ENCODE data around the gene ZFAND3.
"Not testable (repeated sequence)": the region's sequence is repeated elsewhere in the genome, so short reads cannot be mapped to it uniquely, and the experiment has no call there.

ZFAND3 gene

GRCh38 chr6:37974943-37975342, 155.4 kb downstream of the ZFAND3 start:
- DNase-seq = no peak

DNA sequence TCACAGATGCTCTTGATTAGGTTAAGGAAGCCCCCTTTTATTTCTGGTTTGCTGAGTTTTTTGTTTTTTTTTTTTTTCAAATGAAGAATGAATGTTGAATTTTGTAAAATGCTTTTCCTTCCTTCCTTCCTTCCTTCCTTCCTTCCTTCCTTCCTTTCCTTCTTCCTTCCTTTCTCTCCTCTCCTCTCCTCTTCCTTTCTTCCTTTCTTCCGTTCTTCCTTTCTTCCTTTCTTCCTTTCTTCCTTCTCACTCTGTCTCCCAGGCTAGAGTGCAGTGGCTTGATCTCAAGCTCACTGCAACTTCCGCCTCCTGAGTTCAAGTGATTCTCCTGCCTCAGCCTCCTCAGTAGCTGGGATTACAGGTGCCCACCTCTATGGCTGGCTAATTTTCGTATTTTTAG, 158.2 kb downstream of the ZFAND3 start:
- DNase-seq = no peak

DNA sequence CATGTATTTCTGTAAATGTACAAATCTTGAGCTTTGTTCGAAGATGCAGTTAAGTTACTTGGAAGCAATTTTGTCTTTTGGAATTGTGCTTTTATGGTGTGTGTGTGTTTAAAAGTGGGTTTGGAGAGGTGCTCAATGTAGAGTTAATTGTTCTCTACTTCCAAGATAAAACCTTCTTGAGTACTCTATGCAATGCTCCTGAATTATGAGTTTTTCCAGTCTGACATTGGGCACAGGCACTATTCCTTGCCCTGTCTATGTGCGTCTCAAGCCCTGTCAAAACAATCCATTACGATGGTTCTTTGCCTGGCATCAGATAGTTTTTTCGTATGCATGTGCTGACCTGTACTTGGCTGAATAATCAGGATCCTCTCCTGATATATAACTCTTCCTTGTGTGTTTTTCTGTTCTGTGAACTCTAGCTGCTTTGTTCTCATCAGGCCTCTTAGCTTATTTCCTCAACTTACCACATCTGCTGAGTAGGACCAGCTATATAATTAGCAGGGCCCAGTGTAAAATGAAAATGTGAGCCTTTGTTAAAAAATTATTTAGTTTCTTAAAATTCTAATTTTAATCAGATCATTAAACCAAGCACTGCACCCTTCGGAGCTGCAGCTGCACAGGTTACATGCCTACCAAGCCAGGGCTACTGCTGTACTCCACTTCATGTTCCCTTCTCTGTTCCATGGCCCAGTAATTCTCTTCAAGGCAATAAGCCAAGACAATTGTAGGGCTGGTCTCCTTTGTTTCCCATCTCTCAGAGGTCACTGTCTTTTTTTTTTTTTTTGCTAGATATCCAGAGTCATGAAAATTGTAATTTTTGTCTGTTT, 160.1 kb downstream of the ZFAND3 start:
- DNase-seq = no peak

DNA sequence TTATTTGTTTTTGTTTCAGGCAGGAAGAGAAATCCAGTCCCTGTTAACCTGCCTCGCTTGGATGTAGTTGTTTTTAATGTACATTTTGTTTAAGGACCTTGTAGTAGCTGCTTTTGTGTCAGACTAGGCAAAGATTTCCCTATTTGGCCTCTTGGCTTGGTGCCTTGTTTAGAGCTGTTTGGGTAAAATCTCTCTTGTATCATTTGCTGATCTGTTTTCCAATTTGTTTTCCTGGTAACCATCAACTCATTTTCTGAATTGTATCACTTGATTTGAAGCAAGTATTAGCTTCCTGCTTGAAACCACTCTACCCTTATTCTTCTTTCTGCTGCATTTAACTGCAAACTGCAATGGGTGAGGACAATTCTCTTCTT, 160.7 kb downstream of the ZFAND3 start:
- DNase-seq = no peak

DNA sequence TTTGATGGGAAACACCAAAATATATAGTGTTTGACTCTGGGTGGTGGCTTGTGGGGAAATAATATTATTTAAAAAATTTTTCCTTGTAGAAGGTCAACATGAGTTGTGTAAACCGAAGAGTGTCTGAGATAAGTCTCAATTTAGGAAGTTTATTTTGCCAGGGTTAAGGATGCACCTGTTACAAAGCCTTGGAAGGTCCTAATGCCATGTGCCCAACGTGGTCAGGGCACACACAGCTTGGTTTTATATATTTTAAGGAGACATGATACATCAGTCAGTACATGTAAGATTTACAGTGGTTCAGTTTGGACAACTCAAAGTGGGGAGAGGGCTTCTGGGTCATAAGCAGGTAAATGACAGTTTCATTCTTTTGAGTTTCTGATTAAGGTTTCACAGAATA, 162.1 kb downstream of the ZFAND3 start:
- DNase-seq = no peak

DNA sequence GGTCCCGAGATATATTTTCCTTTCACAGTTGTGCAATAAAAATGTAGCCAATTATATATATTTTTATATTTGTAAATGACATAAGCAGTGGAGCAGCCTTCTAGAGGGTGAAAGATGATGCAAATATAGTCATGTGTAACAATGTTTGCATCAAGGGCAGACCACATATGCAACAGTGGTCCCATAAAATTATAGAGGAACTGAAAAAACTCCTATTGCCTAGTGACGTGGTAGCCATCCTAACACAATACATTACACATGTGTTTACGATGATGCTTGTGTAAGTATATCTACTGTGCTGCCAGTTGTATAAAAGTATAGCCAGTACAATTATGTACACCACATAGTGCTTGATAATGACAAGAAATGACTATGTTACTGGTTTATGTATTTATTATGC, 162.8 kb downstream of the ZFAND3 start:
- no peak for DNase-seq

DNA sequence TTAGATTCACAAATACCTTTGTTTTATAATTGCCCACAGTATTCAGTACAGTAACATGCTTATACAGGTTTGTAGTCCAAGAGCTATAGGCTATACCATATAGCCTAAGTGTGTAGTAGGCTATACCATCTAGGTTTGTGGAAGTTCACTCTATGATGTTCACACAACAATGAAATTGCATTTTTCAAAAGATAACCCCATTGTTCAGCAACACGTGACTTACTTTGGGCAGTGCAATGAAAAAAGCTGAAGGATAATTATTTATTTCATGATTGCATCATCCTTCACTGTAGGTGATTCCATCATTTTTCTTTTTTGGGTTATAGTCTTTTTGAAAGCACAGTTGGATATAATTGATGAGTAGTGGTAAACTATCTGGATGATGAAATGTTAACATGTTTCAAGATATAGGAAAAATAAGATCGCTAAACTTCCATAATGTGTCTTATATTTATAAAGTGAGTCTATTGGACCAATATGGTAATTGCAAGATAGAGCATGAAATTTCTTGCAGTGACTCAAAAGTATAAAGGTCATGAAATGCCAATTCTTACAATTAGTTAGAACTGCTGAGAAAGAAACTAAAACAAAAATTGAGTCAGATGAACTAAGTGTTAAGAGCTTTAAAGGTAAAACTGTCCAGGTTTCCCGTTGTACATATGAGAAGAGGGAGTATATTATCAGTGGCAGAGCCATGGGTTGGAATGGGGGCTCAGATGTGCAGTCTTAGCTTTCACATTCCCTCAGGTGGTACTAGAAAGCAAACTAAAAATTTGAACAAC, 164.4 kb downstream of the ZFAND3 start:
- no peak for DNase-seq

DNA sequence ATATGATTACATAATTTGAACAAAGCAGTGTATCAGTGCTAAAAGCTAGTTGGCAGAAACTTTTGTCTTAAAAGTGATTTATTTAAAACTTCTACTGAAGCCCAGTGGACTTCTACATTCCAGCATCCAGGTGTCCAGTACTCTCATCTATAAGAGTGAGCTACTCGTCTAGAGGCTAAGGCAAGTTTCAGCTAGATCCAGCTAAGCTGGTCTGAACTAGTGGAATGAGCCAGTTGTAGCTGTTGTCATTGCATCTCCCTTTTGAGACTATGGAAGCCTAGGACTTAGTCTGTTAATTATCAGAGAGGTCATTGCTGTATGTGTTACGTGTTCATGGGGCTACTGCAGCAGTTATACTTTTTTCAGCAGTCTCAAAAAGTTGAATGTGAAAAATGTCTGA, 165.1 kb downstream of the ZFAND3 start:
- no peak for DNase-seq

GRCh38 chr6:37985355-37985754, 165.8 kb downstream of the ZFAND3 start:
- no peak for DNase-seq

GRCh38 chr6:37987018-37987417, 167.5 kb downstream of the ZFAND3 start:
- DNase-seq = no peak

DNA sequence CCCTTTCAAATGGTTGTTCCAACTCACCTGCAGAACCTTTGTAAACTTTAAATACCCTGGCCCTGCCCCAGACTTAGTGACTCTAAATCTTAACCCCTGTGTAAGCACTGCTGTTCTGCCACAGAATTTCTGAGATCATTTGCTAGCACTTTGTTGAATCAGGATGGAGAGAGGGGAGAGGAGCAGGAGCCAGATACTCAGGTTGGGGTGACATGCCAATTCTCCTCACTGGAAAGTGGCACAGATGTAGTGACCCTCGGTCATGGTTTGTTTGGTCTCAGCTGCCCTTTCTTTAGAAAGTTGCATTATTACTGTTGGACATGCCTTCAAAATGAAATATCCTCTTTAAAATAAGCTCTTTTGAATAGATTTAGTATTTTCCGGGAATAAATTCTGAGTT, 168.0 kb downstream of the ZFAND3 start:
- DNase-seq = no peak

DNA sequence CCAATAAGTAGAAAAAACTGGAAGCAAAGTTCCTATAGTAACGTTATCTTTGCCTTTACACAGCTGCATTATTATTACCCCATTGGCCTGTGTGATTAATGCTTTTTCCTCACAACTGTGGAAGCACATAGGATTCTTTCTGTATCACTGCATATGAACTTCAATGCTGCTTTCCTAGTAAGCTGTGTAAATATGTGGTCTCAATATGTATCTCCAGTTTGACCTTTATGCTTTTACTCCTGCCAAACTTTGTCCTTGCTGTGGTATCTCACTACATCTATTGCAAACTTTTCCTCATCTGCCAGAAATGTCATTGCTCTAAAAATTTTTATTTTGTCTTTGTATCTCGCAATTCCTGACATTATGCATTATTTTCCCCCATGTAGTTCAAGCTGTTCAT, 168.6 kb downstream of the ZFAND3 start:
- DNase-seq = no peak

GRCh38 chr6:37988696-37989095, 169.2 kb downstream of the ZFAND3 start:
- no peak for DNase-seq

- no peak for DNase-seq
Measured at GRCh38 chr6:37990762-37991525, 171.4 kb downstream of the ZFAND3 start.

GRCh38 chr6:37992749-37993148, 173.2 kb downstream of the ZFAND3 start:
- no peak for DNase-seq

GRCh38 chr6:37993194-37993593, 173.7 kb downstream of the ZFAND3 start:
- not testable (repeated sequence) for DNase-seq

DNA sequence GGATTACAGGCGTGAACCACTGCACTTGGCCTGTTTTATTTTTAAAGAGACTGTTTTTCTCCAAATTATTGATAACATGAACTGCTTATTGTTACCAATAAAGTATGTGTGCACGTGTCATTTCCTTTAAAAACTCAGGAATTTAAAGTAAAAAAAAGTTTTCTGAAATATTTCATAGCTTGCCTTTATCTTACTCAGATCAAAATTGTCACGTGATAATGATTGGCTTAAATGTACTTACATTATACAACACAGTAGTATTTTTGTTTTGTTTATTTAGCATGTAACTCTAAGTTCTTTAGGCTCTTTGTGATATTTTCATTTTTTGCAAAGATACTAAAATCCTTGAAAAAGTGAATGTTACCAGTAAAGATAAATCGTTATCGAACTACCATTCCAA, 174.1 kb downstream of the ZFAND3 start:
- DNase-seq = no peak

DNA sequence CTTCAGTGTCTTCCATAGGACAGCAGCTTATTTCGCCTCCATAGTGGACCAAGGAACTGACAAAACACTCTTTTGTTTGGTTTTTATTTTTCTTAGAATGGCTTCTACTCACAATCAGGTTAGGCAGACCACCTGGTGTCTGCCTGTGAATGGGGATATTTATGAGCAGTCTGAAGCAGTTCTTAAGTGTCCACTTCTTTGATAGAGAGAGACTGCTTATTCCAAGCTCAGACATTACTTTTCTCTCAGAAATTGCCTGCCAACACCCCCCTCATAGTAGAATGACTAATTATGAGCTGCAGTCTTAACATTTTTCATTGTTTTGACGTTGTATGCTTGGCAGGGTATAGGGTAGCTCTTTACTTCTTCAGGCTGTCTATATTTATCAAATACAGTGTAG, 174.7 kb downstream of the ZFAND3 start:
- no peak for DNase-seq

DNA sequence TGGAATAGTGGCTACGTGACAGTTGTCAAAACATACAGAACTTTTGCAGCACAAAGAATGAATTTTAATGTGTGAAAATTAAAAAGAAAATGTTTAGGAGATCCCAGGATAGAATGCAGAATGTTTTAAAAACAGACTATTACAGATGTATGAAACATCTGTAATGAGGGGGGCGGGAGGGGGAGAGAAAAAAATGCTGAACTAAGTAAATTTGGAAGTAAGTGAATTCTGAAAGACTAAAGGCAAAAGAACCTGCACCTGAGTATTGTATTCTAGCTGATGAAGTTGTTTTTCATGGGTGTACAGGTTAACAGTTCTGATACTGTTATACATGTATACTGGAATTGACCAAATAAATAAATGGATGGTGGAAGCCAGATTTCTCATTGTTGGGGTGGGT, 178.8 kb downstream of the ZFAND3 start:
- DNase-seq = no peak

DNA sequence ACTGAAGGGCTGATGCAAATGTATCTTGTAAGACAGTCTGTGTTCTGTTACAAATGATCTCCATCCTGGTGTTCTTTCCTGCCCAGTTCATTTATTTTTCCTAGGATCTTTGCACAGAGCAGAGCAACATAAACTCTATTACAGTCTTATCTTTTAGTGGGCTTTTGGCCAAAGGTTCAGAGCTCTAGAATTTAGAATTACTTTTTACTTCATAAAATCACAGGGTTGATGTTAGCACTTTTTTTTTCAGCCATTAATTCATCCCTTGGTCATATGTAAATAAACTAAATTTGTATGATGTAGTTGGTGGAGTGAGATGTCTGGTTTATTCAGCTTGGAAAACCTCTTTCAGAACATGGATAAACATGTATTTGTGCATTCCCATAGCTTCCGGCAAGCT, 181.9 kb downstream of the ZFAND3 start:
- DNase-seq = no peak

DNA sequence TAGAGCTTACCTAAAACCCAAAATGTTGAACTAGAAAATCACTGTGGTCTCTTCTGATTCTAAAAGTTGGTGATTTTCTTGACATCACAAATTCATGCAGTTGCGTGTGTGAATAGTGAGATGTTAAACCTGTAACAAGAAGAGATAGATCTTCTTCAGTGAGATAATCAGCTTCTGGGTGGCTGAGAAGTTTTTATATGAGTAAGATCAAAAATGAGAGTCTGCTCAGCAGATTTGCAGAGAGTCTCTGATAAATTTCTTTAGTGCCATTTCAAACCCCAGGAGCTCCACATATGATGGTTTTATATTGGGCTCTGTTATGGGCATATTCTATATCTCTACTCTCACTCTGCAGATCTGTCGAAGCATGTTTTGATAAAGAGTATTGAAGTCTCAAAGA, 185.4 kb downstream of the ZFAND3 start:
- DNase-seq = no peak

DNA sequence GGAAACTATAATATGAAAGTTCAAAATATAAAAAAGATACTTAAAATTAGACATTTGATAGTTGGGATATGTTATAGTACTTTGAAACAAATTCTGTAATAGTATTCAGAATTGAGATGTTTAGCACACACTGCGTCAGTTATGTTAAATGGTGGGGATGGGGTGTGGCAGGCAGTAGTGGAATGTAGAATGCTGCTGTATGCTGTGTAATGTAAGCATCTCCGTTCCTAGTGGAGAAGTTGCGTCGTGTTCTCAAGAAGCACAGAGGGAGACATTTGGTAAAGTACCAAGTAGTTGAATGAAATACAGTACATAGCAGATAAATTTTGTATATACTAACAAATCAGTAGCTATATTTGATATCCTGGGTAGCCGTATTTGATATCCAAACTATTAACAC, 192.4 kb downstream of the ZFAND3 start:
- DNase-seq = no peak

- no peak for DNase-seq
Measured at GRCh38 chr6:38012573-38012972, 193.0 kb downstream of the ZFAND3 start.

DNA sequence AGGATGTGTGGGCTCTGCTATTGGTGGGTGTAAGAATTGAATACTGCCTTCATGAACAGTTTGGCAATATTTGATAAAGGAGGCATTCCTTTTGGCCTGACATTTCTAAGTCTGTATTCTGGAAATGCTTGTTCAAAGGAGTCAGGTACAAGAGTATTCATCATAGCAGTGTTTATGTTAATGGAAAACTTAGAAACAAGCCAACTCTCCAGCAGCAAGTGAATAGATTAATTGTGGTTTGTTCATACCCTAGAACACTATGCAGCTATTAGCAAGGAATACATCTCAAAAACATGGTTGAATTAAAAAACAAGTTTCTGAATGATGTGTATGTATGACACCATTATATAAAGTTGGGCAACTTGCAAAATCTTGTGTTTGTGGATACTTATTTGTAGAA, 195.8 kb downstream of the ZFAND3 start:
- no peak for DNase-seq

Measured in cortex of kidney (tissue), 1 donor.